SK-N-DZ (cell line): ENCODE measurements around the gene TMEM53.
A peak's percentile ranks its signal among the peaks of the same experiment; 100 is the strongest.

Experiments
- DNase-seq: peaks from one replicate; pipeline ENCODE4 v3.0.0-alpha.2; 2015; ENCODE audit warnings: low spot score

TMEM53 gene

GRCh38 chr1:44698138-44698537, 23.9 kb upstream of the TMEM53 start:
- no peak for DNase-seq

- no peak for DNase-seq
Observed at GRCh38 chr1:44696789-44697345, 22.6 kb upstream of the TMEM53 start.

- DNase-seq, result no peak
Observed at GRCh38 chr1:44696101-44696500, 21.8 kb upstream of the TMEM53 start.

- DNase-seq, result no peak
Observed at GRCh38 chr1:44695671-44696070, 21.4 kb upstream of the TMEM53 start.

GRCh38 chr1:44694863-44695478, 20.7 kb upstream of the TMEM53 start:
- DNase-seq, result no peak

GRCh38 chr1:44693900-44694299, 19.6 kb upstream of the TMEM53 start:
- DNase-seq, result no peak

GRCh38 chr1:44693159-44693558, 18.9 kb upstream of the TMEM53 start:
- DNase-seq, result no peak

GRCh38 chr1:44689447-44689765, 15.1 kb upstream of the TMEM53 start:
- no peak for DNase-seq

- no peak for DNase-seq
Observed at GRCh38 chr1:44688760-44689446, 14.6 kb upstream of the TMEM53 start.

- DNase-seq, result no peak
Observed at GRCh38 chr1:44685881-44686280, 11.6 kb upstream of the TMEM53 start.

- no peak for DNase-seq
Observed at GRCh38 chr1:44685218-44685617, 10.9 kb upstream of the TMEM53 start.

- DNase-seq, result no peak
Observed at GRCh38 chr1:44684525-44684924, 10.2 kb upstream of the TMEM53 start.

GRCh38 chr1:44682883-44683265, 8.6 kb upstream of the TMEM53 start:
- no peak for DNase-seq

GRCh38 chr1:44681905-44682882, 7.9 kb upstream of the TMEM53 start:
- no peak for DNase-seq

GRCh38 chr1:44679468-44679867, 5.2 kb upstream of the TMEM53 start:
- DNase-seq, result no peak

- no peak for DNase-seq
Observed at GRCh38 chr1:44678626-44679025, 4.3 kb upstream of the TMEM53 start.

- DNase-seq, result no peak
Observed at GRCh38 chr1:44678120-44678519, 3.8 kb upstream of the TMEM53 start.

GRCh38 chr1:44677201-44677766, 3.0 kb upstream of the TMEM53 start:
- peak; percentile 27 for DNase-seq

- no peak for DNase-seq
Observed at GRCh38 chr1:44676484-44677200, 2.4 kb upstream of the TMEM53 start.

GRCh38 chr1:44675186-44675585, 905 bp upstream of the TMEM53 start:
- DNase-seq, result no peak

GRCh38 chr1:44673675-44674112, 587 bp downstream of the TMEM53 start:
- no peak for DNase-seq
